Astrocyte of the hippocampus (primary cell): ENCODE measurements around the gene C1D.
"Not testable (repeated sequence)": the region's sequence is repeated elsewhere in the genome, so short reads cannot be mapped to it uniquely, and the experiment has no call there.

Experiments
- DNase-seq: peaks from one replicate; pipeline ENCODE4 v3.0.0; 2011; ENCODE audit warnings: low read depth, low spot score

Gene C1D, protein sequence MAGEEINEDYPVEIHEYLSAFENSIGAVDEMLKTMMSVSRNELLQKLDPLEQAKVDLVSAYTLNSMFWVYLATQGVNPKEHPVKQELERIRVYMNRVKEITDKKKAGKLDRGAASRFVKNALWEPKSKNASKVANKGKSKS

DNA sequence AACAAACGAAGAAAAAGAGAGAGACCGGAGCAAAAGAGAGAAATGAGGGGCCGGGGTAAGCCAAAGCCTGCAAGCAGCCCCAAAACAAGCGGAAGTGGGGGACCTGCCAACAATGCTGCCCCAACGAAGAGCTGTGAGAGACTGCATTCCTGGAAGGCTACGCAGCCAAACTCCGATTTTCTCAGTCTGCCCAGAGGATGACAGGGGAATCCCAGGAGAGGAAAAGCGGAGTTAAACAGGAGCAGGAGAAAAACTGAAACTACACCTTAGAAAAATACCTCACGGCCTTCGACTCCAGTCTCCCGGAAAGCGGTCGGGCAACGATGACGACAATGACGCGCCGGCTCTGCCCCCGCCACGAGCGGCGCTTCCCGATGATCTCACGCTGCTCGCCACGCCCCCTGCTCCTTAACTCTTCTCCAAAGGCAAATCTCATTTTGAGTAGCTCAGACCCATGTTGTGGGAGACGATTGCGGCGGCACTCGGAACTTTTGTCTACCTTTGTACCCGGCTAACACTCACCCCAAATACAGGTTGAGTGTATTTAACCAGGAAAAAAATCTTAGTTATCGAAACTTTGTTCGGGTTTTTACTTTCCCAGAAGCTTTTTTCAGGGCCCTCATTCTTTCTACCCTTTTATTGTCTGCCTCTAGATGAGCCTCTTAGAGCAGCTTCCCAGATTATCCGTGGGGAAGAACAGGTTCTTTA lies at the start of gene C1D:
TSS of gene C1D (minus strand) at position 325 of the 708 bp plus-strand sequence. CDS start 15,694 bp downstream, outside the sequence.
- DNase-seq = peak; percentile 97

DNA sequence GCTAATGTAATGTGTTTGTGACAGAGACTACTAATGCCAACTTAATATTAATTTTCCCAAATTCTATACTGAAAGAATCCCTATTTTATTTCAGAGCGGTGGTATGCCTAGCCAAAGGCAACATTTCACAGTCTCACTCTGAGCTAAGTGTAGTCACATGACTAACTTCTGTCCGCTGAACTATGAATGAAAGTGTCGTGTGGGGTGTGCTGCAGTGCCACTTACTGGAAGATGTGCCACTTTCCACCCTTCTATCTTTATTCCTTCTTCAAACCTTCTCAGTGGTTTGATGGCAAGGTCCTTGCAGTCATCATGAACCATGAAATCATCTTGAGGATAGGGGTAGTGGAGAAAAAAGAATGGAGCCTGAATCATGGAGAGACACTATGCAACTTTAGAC lies 47.3 kb upstream of the C1D start:
- no peak for DNase-seq

DNA sequence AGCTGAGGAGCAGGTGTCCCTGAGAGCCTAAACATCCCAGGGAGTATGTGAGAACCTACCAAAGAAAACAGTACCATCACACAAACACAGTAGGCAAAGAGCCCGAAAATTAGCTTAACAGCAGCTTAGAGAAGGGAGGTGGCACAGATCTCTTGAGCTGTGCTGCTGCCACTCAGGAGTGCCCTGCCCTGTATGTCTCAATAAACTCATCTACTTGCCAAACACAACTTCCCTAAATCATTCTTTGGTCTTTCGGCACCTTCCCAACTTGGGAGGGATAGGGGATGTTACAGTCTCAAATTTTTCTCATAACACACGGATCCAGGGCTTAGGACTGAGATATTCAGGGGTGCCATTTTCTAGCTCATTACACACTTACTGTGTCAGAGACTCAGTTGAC lies 45.3 kb upstream of the C1D start:
- DNase-seq = no peak

DNA sequence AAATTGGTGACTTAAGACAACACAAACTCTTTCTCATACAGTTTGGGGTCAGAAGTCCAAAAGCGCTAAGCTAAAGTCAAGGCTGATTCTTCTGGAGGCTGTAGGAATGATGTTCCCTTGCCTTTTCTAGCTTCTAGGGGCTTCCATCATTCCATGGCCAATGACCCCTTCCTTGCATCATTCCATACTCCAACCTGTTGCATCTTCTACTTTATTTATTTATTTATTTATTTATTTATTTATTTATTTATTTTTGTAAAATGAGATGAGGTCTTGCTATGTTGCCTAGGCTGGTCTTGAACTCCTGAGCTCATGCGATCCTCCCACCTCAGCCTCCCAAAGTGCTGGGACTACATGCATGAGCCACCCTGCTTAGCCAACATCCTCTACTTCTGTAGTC lies 44.7 kb upstream of the C1D start:
- no peak for DNase-seq

DNA sequence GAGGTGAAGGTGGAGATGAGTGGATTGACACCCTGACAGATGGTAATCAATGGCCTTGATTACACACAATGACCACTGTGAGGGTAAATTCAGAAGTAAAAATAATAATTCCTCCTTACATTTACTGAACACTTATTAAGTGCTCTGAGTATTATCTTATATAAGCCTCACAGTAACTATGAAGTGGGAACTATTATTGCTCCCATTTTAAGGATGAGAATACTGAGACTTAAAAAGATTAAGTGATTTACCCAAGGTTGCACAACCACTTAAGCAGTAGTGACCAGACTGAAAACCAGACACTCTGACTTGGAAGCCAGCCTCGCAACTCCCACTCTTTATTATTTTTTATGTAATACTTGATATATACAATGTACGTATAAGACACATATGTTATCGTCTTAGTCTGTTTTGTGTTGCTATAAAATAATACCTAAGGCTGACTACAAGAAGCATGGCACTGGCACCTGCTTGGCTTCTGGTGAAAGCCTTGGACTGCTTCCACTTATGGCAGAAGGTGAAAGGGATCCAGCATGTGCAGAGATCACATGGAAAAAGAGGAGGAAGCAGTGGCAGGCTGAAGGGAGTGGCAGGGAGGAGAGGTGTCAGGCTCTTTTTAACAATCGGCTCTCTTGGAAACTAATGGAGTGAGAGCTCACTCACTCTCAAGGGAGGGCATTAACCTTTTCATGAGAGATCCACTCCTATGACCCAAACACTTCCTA lies 41.5 kb upstream of the C1D start:
- DNase-seq = no peak

DNA sequence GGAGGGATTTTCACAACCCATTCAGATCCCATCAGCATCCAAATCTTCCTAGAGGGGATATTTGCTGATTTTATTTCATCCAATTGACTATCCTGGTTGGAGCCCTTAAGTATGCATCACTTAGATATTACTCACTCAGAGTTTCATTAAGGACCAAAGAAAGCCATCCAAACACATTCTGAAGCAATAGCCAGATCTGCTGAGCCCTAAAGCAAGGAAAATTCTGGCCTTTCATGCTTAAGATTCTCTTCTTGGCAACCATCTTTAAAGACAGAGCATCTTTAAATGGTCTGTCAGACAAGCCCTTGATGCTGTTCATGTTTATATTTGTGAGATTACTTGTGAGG lies 40.9 kb upstream of the C1D start:
- DNase-seq = peak; percentile 22

DNA sequence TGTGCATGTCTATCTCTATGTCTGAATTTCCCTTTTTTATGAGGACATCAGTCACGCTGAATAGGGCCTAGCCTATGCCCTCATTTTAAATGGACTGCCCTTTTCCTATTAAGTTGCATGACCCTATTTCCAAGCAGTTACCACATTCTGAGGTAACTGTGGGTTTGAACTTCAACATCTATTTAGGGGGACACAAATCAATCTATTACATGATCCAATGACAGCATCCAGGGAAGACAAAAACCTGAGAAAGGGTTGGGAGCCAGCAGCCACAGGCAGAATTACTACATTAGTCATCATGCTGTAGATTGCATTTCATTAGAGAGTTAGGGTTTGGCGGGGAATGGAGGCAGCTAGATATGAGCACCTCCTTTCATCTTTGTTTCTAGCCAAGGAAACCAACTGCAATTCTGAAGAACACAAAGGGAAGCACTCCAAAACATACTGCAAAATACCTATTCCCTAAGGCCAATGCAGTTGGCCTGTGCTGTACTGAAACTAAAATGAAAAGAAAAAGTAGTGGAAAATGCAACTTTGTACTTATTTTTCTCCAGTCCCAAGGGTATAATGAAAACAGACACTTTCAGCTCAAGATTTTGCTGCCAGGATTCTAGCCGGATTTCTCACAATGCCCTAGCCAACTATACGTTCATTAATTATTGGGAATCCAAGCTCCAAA lies 40.4 kb upstream of the C1D start:
- peak; percentile 67 for DNase-seq

DNA sequence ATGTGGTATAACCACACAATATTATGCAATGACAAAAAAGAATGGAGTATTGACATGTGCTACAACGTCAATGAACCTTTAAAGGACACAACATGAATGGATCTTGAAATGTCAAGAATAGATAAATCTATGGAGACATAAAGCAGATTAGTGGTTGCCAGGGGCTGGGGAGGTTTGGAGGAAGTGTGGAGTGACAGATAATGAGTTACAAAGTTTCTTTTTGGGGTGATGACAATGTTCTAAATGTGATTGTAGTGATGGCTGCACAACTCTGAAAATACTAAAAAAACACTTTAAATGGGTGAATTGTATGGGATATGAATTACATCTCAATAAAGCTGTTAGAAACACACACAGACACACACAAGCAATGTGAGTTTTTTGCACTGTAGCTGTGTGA lies 37.4 kb upstream of the C1D start:
- no peak for DNase-seq

DNA sequence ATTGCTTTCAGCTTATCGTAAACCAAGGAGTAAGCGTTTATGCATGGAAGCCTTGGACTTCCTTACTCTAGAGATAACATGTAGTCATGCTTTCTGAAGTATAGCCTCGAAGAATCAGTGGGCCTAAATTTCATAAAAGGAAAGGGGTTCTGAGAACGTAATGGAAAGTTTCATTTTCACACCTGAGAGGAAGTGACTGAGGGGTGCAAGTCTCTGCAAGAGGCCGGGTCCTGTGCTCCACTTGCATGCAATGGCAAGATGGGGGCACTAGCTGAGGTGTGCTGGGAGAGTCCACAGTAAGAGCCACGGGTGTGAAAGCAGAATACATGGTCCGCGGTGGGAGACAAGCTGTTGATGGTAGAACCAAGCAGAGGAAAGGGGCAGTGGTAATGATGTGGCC lies 36.5 kb upstream of the C1D start:
- no peak for DNase-seq

DNA sequence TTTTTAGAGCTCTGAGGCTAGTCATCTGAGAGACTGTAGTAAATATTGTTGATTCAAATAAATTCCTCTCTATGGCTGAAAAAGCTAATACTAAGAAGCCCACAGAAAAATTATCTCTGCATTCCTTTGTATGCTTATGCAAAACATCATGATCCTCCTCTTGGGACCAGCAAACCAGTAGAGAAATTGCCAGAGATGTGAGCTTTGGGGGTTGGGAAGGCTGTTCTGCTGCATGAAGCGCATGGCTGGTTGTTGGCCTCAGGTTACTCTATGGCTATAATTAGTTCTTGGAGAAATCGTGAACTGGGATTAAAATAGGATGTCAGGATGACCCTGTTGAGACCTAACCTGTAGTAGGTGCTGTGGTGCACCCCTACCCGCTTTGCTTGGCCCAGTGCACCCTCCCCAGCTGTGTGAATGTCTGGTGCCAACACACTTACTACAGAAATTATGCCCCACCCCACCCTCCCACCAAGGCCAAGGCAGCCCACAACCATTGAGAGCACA lies 35.5 kb upstream of the C1D start:
- no peak for DNase-seq

DNA sequence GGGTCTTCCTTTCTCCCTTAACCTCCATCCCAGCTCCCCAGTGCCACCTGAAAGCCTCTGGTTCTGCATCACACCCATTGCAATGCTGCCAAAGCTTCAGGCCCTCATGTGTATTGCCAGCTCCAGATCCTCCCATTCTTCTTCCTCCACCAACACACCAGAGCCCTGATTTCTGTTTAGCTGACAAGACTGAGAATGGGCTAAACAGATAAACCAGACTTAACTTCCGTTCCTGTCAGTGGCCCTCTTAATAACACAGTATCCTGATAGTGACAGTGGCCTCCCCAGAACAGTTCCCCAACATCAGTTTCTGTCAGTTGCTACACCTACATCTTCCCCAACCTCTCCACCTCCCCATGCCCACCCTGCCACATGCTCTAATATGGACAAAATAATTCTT lies 31.3 kb upstream of the C1D start:
- DNase-seq = no peak

DNA sequence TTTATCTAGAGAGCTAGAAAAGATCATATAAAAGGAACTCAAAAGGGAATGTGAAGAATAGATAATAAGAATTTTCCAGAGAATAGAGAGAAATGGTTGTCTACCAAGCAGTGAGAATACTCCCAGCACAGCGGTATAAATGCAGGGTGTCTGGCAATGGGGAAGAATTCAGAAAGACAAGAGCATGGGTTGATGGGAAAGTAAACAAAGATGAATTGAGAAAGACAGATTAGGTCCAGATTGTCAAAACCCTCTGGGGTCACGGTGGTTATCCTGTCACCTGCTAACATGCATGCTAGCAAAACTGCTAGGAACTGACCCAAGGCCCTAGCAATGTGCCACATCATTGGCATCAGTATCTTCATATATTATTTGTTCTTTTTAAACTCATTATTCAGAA lies 30.8 kb upstream of the C1D start:
- DNase-seq = no peak

DNA sequence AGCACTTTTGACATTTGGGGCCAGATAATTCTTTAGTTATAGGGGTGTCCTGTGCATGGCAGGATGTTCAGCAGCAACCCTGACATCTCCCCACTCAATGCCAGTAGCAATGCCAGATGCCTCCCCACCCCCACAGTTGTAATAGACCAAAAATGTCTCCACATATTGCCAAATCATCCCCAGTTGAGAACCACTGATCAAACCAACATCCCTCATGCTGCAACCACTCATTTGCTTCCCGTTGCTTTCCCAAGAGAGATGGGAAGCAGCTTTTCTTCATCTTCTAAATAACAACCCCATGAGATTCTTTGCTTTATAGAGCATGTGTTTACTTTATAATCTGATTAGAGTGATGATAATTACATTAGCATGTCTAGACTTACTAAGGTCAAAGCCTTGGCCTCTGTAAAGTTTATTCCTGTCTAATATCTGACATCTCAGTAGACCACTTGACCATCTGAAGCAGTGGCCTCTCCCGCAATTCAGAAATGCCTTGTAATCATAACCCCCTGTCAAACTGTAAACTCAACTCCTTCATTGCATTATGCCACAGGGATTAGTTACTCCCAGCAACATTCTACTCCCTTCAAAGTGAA lies 28.7 kb upstream of the C1D start:
- DNase-seq = no peak

DNA sequence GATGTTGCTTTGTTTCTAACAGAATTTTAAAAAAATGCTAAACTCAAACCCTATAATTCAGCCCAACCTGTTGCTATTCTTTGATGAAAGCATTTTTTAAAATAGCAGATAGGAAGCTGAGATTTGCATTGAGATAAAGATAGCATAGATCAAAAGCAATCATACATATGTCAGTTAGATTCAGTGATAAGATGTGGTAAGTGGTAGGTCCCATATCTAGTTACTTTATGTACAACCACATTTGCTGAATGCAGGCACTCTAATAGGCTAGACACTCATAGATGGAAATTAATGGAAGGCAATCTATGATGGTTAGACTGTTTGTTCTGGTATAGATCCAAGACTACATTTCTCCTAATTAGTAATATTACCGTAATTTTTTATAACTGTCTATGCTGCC lies 27.2 kb upstream of the C1D start:
- no peak for DNase-seq

DNA sequence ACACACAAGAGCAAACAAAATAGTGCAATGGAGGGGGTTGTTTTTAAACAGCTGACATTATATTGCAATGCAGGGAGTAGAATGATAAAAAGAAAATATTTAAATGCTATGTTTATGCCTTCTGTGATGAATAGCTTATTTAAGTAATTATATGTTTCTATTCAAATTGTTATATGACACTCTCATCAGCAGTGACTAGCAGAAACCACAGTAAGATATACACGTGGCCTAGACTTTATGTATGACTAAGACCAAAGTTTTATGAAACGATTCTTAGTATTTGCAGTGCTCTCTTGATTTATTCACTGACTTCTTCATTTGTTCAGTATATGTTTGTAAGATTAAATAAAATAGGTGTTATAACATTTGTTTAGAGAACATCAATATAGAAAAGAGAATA lies 26.1 kb upstream of the C1D start:
- DNase-seq = no peak

DNA sequence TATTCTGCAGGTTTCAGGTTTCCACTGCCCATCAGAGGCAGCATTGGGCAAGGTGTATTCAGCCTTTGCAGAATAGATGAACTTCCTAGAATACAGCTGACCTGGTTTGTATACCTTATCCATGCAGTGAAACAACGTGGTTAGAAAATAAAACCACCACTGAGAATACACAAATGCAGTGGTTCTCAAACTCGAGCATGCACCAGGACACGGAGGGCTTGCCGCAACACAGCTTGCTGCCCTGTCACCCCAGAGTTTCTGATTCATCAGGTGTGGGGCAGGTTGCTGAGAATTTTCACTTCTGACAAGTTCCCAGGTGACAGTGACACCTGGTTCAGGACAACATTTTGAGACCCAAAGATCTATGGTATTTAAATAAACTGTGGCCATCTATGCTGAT lies 23.4 kb upstream of the C1D start:
- DNase-seq = no peak

DNA sequence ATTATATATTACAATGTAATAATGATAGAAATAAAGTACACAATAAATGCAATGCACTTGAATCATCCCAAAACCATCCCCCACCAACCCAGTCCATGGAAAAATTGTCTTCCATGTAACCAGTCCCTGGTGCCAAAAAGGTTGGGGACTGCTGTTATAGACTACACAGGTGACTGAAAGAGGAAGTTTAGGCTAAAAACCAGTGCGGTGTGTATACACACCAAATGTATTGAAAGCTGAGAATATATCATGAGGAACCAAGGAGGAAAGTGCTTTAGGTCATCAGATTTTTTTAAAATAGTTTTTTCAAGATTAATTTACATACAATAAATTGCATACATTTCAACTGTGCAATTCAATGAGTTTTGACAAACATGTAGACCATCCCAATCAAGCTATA lies 20.5 kb upstream of the C1D start:
- no peak for DNase-seq

DNA sequence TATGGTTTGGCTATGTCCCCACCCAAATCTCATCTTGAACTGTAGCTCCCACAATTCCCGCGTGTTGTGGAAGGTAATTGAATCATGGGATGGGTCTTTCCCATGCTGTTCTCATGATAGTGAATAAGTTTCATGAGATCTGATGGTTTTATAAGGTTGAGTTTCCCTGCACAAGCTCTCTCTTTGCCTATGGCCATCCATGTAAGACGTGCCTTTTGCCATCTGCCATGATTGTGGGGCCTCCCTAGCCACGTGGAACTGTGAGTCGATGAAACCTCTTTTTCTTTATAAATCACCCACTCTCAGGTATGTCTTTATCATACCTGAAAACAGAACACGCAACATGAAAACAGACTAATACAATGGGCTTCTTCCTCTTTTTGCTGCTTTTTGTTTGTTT lies 11.2 kb upstream of the C1D start:
- DNase-seq = no peak

DNA sequence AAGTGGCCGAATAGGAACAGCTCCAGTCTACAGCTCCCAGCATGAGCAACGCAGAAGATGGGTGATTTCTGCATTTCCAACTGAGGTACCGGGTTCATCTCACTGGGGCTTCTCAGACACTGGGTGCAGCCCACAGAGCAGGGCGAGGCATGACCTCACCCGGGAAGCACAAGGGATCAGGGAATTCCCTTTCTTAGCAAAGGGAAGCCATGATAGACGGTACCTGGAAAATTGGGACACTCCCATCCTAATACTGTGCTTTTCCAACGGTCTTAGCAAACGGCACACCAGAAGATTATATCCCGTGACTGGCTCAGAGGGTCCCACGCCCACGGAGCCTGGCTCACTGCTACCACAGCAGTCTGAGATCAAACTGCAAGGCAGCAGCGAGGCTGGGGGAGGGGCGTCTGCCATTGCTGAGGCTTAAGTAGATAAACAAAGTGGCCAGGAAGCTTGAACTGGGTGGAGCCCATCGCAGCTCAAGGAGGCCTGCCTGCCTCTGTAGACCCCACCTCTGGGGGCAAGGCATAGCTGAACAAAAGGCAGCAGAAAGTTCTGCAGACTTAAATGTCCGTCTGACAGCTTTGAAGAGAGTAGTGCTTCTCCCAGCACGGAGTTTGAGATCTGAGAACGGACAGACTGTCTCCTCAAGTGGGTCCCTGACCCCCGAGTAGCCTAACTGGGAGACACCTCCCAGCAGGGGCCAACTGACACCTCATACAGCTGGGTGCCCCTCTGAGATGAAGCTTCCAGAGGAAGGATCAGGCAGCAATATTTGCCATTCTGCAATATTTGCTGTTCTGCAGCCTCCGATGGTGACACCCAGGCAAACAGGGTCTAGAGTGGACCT lies 1.2 kb upstream of the C1D start:
- DNase-seq = not testable (repeated sequence)

DNA sequence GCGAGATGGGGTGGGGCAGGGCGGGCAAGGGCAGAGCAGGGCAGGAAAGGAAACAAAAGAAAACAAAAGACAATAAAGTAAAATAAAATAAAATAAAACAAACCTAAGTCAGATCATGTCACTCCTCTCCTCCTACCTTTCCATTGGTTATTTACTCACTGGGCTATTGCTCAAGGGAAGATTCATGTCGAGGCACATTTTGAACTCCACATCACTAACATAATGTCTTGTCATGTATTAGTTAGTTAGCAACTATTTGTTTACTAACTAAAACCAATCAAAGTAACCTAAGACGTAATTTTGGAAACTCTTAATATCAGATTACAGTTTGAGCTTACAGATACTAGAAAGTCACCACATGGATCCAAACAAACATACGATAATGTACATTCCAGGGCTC lies 2.2 kb downstream of the C1D start:
- no peak for DNase-seq
